Spleen (tissue), 13 donors: ENCODE results near the gene COCH. TPM values are rescaled to one million over a fixed set of nuclear protein-coding genes. Genes with fewer than 3 reads are reported as not detected.

Experiments
- DNase-seq: peaks from one replicate; pipeline ENCODE4 v3.0.0-alpha.2; 2020
- H3K27ac ChIP-seq, 8 donors: fragments of 200-600 bp; sonication (generic) in 7 of 8; 1 replicate in 4 of 8; 2 replicates in 4 of 8; pipeline versions ENCODE4 v1.5.0 to v1.8.0; 2016 to 2021; ENCODE audit warnings: inconsistent platforms in 4 of 8, mild to moderate bottlenecking in 4 of 8, moderate library complexity in 1 of 8
- H3K27me3 ChIP-seq, 7 donors: fragments of 200-600 bp; sonication (generic) in 6 of 7; replicated peaks in 1 of 7; 1 replicate in 4 of 7; 2 replicates in 3 of 7; pipeline versions ENCODE4 v1.5.0 to v1.8.0; 2016 to 2021; ENCODE audit warnings: inconsistent platforms in 3 of 7, mild to moderate bottlenecking in 1 of 7
- H3K36me3 ChIP-seq, 6 donors: fragments of 200-600 bp; sonication (generic) in 5 of 6; 1 replicate in 4 of 6; 2 replicates in 2 of 6; pipeline versions ENCODE4 v1.5.0 to v1.8.0; 2016 to 2021; ENCODE audit warnings: inconsistent platforms in 2 of 6
- H3K4me1 ChIP-seq, 6 donors: fragments of 200-600 bp; sonication (generic) in 5 of 6; 1 replicate in 3 of 6; 2 replicates in 3 of 6; pipeline versions ENCODE4 v1.5.0 to v1.8.0; 2016 to 2021; ENCODE audit warnings: inconsistent platforms in 3 of 6
- H3K4me3 ChIP-seq, 8 donors: fragments of 200-600 bp; sonication (generic) in 7 of 8; 1 replicate in 4 of 8; 2 replicates in 4 of 8; pipeline versions ENCODE4 v1.5.0 to v1.8.0; 2016 to 2021; ENCODE audit warnings: inconsistent platforms in 4 of 8, mild to moderate bottlenecking in 4 of 8, moderate library complexity in 2 of 8
- H3K9me3 ChIP-seq, 8 donors: fragments of 200-600 bp; sonication (generic) in 7 of 8; 1 replicate in 4 of 8; 2 replicates in 4 of 8; pipeline versions ENCODE4 v1.5.0 to v1.8.0; 2016 to 2021; ENCODE audit warnings: inconsistent platforms in 4 of 8
- POLR2A ChIP-seq, 3 donors: fragments of 450-650 bp; IDR thresholded peaks; one replicate each; pipeline ENCODE4 v1.5.1; 2017; ENCODE audit warnings: antibody characterized with exemption in 3 of 3, mild to moderate bottlenecking in 1 of 3
- POLR2AphosphoS5 ChIP-seq, 3 donors: sonication (generic); formaldehyde crosslinking; IDR thresholded peaks; one replicate each; pipeline ENCODE4 v1.5.1; 2017; ENCODE audit warnings: antibody characterized with exemption in 3 of 3
- WGBS, 5 donors: extraction: QIAGEN DNeasy Blood & Tissue Kit in 3 of 5; methylation state at CpG; one replicate each; pipeline versions ENCODE4 v1.1.5 to v1.1.7; 2013 to 2018; 5-methylcytosine and 5-hydroxymethylcytosine counted together
- intact Hi-C: fragments of 100-400 bp; cut with DNase I; formaldehyde crosslinking; loops from one replicate; pipeline ENCODE4 v1.15.0; 2023; ENCODE audit warnings: low total_unique reads
- long read RNA-seq, 2 donors: transcript quantifications; one replicate each; lab custom pipeline, GENCODE V29; 2026
- polyA plus RNA-seq, 3 donors: library from polyadenylated mRNA; stranded (reverse); fragments of 200-250 nt; gene quantifications; one replicate each; pipeline ENCODE4 v1.2.1, GENCODE V29; 2013
- total RNA-seq, 7 donors: library from RNA; depleted of rRNA in 3 of 7; stranded (reverse); fragments of >200 nt in 3 of 7; fragmentation: NEBNext Ultra II Directional in 4 of 7; extraction: Animal tissue kit (Norgen Biotek cat#: 25700) in 4 of 7; gene quantifications; one replicate each; pipeline versions ENCODE4 v1.1.0 to v1.2.1, GENCODE V29; 2016 to 2021
- TF ChIP-seq, protein P1 (sequence below), 11 experiments: fragments of 200-600 bp in 7 of 11; fragments of 450-650 bp in 4 of 11; sonication (generic) in 4 of 11; IDR thresholded peaks in 8 of 11; conservative IDR thresholded peaks in 3 of 11; 1 replicate in 7 of 11; 2 replicates in 4 of 11; pipeline versions ENCODE4 v1.4.0 to v1.8.0; 2016 to 2021; ENCODE audit warnings: antibody characterized with exemption in 11 of 11, inconsistent platforms in 4 of 11, mild to moderate bottlenecking in 1 of 11
- donor health status: healthy with polysubstance abuse.
- donor health status: DM: no; HTN: no; CAD: no; lungs with moderate emphysema.
- donor health status: DM: no; HTN: no; CAD: no.
- donor health status: Bipolar disorder and iron deficiency.
- donor health status: healthy.
- donor health status: DM: no; HTN: no; CAD: no.
- donor health status: DM: yes; HTN: yes; CAD: no.

The COCH gene
- total RNA-seq (1 to 10 TPM; 1.0 to 7.0 (median 2.2) TPM), polyA plus RNA-seq (1 to 10 TPM; 1.2 to 2.5 (median 1.5) TPM)
- long read RNA-seq, donor 1: 0 reads
- long read RNA-seq, donor 2: 0 reads

DNA sequence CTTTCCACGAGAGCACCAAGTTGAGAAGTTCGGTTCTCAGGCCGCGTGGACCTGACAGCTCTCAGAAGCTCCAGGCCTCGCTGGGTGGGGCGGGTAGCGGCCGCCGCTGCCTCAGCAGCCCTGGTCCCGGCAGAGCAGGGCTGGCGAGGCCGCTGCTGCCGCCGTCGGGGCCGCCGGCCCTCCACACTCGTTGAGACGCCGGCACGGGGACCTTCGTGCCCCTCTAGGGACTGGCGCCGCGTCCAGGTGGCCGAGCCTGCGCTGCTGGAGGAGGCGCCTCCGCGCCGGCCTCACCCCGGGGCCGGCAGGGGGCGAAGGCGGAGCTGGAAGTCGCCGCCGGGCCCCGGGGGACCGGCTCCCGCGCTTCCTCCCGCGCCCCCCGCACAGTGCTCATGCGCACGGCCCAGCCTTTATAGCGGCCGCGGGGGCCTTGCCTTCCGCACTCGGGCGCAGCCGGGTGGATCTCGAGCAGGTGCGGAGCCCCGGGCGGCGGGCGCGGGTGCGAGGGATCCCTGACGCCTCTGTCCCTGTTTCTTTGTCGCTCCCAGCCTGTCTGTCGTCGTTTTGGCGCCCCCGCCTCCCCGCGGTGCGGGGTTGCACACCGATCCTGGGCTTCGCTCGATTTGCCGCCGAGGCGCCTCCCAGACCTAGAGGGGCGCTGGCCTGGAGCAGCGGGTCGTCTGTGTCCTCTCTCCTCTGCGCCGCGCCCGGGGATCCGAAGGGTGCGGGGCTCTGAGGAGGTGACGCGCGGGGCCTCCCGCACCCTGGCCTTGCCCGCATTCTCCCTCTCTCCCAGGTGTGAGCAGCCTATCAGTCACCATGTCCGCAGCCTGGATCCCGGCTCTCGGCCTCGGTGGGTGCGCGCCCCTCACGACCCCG, at the start of gene COCH:
COCH (plus strand) TSS at position 440 of the 879 bp plus-strand sequence; CDS start at position 820, 380 bp downstream.
- TF ChIP-seq POLR2A (IDR thresholded peaks at IDR 0.05) (no peak), POLR2AphosphoS5 (IDR thresholded peaks at IDR 0.05) (peak in 1 of 3 donors; percentile 51)
- TF ChIP-seq, protein P1, sequence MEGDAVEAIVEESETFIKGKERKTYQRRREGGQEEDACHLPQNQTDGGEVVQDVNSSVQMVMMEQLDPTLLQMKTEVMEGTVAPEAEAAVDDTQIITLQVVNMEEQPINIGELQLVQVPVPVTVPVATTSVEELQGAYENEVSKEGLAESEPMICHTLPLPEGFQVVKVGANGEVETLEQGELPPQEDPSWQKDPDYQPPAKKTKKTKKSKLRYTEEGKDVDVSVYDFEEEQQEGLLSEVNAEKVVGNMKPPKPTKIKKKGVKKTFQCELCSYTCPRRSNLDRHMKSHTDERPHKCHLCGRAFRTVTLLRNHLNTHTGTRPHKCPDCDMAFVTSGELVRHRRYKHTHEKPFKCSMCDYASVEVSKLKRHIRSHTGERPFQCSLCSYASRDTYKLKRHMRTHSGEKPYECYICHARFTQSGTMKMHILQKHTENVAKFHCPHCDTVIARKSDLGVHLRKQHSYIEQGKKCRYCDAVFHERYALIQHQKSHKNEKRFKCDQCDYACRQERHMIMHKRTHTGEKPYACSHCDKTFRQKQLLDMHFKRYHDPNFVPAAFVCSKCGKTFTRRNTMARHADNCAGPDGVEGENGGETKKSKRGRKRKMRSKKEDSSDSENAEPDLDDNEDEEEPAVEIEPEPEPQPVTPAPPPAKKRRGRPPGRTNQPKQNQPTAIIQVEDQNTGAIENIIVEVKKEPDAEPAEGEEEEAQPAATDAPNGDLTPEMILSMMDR (IDR thresholded peaks at IDR 0.05 in 8 of 11, conservative IDR thresholded peaks at IDR 0.05 in 3 of 11): peak in 6 of 11 experiments; percentile 20 to 53 (median 44)
- H3K27ac ChIP-seq: peak within 1 kb of the TSS in 1 of 8 donors; percentile 32
- peaks cover 6 to 24% (median 21%) of the 10 kb centered on the region in 6 donors for H3K4me1 ChIP-seq
- DNase-seq: peak; percentile 81
- H3K36me3 ChIP-seq: no peaks in the 10 kb centered on the region
- peak within 1 kb of the TSS; percentile 26 to 81 (median 62) for H3K4me3 ChIP-seq
- 2 to 19% (median 3%) methylated on average over 12 to 99 of the region's 99 CpGs for WGBS, 5 donors
- intact Hi-C loops: no loop called here
- peaks cover 0 to 65% (median 31%) of the 10 kb centered on the region in 7 donors for H3K27me3 ChIP-seq
- H3K9me3 ChIP-seq: no peaks in the 10 kb centered on the region

DNA sequence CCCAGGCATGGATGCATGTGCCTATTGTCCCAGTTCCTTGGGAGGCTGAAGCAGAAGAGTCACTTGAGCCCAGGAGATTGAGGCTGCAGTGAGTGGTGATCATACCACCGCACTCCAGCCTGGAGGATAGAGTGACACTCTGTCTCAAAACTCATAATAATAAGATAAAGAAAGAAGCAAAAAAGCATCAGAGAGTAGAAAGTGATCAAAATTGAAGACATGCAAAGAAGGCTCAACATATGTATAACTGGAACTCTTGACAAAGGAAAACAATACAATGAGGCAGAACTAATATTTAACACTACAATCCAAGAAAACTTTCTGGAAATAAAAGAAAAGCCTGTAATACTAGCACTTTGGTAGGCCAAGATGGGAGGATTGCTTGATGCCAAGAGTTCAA, 48.3 kb upstream of the COCH start:
- intact Hi-C loops: no loop called here
- Histone ChIP-seq H3K9me3 (peaks cover 4 to 29% (median 22%) of the 10 kb centered on the region in 8 donors), H3K36me3 (no peaks in the 10 kb centered on the region), H3K27me3 (no peaks in the 10 kb centered on the region), H3K4me1 (no peaks in the 10 kb centered on the region), H3K27ac (no peak overlapping the region), H3K4me3 (no peak overlapping the region)
- no peak for DNase-seq
- TF ChIP-seq, protein P1 (IDR thresholded peaks at IDR 0.05 in 8 of 11, conservative IDR thresholded peaks at IDR 0.05 in 3 of 11): no peak
- TF ChIP-seq POLR2A (IDR thresholded peaks at IDR 0.05): no peak
- 94 to 96% (median 95%) methylated on average over 1 of the region's 1 CpG for WGBS, 5 donors

DNA sequence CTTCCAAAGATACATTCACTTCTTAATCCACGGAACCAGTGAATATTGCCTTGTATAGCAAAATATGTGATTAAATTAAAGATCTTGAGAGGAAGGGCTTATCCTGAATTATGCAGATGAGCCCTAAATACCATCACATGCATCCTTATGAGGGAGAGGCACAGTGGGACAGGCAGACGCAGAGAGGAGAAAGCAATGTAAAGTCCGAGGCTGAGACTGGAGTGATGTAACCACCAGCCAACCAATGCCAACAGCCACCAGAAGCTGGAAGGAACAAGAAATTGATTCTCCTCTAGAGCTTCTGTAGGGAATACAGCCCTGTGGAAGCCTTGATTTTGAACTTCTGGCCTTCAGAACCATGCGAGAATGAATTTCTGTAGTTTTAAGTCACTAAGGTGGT, 44.5 kb upstream of the COCH start:
- WGBS, 5 donors: 73 to 94% (median 81%) methylated on average over 4 of the region's 4 CpGs
- Histone ChIP-seq H3K9me3 (peaks cover 1 to 46% (median 32%) of the 10 kb centered on the region in 8 donors), H3K4me3 (no peak overlapping the region), H3K36me3 (no peaks in the 10 kb centered on the region), H3K4me1 (no peaks in the 10 kb centered on the region), H3K27me3 (no peaks in the 10 kb centered on the region), H3K27ac (no peak overlapping the region)
- DNase-seq: no peak
- TF ChIP-seq POLR2A (IDR thresholded peaks at IDR 0.05) (no peak), POLR2AphosphoS5 (IDR thresholded peaks at IDR 0.05) (no peak)
- TF ChIP-seq, protein P1 (IDR thresholded peaks at IDR 0.05 in 8 of 11, conservative IDR thresholded peaks at IDR 0.05 in 3 of 11): no peak
- intact Hi-C loops: no loop called here

DNA sequence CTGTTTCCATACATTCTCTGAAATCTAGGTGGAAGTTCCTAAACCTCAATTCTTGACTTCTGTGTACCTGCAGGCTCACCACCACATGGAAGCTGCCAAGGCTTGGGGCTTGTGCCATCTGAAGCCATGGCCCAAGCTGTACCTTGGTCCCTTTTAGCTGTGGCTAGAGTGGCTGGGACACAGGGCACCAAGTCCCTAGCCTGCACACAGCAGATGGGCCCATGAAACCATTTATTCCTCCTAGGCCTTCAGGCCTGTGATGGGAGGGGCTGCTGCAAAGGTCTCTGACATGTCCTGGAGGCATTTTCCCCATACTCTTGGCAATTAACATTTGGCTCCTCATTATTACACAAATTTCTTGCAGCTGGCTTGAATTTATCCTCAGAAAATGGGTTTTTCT, 40.0 kb upstream of the COCH start:
- TF ChIP-seq POLR2A (IDR thresholded peaks at IDR 0.05): no peak
- TF ChIP-seq, protein P1 (IDR thresholded peaks at IDR 0.05 in 8 of 11, conservative IDR thresholded peaks at IDR 0.05 in 3 of 11): no peak
- TF ChIP-seq POLR2AphosphoS5 (IDR thresholded peaks at IDR 0.05): no peak

More for the DNA sequence above, 40.0 kb upstream of the COCH start:
- intact Hi-C loops: no loop called here
- peaks cover 0 to 28% (median 13%) of the 10 kb centered on the region in 8 donors for H3K9me3 ChIP-seq
- H3K4me3 ChIP-seq: no peak overlapping the region
- no peaks in the 10 kb centered on the region for H3K27me3 ChIP-seq
- no peak overlapping the region for H3K27ac ChIP-seq
- H3K36me3 ChIP-seq: no peaks in the 10 kb centered on the region
- no peaks in the 10 kb centered on the region for H3K4me1 ChIP-seq
- no peak for DNase-seq
